Activated naive CD4-positive, alpha-beta T cell treated with anti-CD3 and anti-CD28 coated beads, Interleukin-2, amount 50 U/mL, for 16 hours (primary cell): ENCODE measurements around the gene MEGF11.

ENCODE experiments used
- DNase-seq: peaks from one replicate; pipeline ENCODE4 v3.0.0-alpha.2; 2020

The MEGF11 gene

DNA sequence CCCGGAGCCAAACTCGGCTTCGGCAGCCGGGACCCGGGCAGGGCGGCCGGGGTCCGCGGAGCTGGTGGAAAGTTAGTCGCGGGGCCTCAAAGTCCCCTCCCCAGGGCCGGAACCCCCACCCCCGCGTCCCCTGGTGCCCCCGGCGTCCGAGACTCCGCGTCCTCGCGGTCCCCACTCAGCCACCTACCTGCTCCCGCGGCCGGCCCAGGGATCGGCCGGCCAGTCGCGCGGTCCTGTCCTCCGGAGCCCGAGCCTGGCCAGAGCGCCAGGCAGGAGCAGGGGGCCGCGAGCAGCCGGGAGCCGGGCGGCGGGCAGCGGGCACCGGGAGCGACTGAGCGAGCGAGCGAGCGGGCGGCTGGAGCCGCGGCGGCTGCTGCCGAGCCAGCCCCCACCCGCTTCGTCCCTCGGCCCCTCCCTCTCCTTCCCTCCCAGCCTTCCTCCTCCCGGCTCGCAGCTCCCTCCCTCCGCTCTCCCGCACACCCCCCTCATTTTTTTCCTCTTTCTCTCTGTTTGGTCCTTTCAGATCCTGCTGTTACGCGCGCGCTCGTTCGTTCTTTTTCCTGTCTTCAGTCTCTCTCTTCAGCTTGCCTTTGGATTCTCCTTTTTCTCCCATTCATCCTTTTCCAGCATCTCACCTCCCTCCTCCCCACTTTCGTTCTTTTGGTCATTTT, at the start of gene MEGF11:
MEGF11 (minus strand) TSS at position 333 of the 671 bp plus-strand sequence. CDS start 125,347 bp downstream, outside the sequence.
- no peak for DNase-seq

DNA sequence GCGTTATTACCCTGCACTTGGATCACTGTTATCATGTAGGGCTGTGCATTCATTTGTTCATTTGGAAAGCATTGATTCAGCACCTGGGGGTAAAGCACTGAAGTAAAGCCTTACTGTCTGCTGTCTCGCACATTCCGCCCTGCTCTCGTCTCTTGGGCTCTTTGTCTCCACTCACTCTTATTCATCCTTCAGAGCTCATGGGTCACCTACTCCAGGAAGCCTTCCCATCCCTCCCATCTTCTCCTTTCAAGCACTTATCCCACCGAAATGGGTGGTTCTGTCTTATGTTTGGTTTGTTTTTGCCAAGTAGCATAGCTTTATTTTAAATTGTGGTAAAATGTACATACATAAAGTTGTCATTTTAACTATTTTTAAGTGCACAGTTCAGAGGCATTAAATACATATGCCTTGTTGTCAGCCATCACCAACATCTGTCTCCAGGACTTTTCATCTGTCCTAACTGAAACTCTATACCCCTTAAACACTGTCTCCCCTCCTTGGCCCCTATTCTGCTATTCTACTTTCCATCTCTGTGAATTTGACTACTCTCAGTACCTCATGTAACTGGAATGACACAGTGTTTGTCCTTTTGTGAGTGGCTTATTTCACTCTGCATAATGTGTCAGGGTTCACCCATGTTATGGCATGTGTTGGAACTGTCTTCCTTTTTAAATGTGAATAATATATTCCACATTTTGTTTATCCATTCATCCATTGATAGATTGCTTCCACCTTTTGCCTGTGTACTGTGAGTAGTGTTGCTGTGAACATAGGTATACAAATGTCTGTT, 49.1 kb upstream of the MEGF11 start:
- DNase-seq: no peak

DNA sequence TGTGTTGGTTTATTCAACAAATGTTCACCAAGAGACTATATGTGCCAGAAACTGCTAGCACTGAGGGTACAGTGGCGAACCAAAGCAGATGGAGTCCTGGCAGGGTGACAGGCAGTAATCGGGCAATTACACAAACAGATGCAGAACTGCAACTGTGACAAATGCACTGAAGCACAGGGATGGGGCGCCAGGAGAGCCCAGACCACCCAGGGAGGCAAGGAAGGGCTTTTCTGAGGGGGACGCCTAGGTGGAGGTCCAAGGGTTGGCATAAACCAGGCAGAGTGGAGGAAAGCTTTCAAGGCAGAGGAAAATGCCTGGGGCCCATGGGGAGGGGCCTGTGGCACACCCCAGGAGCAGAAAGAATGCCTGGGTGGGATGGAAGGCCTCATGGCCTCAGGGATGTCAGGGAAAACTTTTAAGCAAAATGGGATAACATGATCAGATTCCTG, 45.3 kb upstream of the MEGF11 start:
- DNase-seq: no peak

DNA sequence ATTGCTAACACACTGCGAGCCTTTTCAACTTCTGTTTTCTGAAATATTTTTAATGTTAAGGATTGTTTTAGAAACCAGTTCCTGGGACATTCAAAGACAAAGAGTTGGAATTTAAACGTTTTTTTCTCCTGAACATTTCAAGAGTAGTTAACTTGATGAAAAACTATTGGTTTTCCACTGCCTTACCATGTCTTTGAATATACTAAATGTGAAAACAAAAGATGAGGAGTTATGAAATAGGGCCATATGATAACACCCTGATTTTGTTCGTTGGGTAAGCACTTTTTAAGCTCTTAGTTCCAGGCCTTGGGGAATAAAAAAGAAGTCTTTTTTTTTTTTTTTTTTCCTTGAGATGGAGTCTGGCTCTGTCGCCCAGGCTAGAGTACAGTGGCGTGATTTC, 42.6 kb upstream of the MEGF11 start:
- DNase-seq: no peak

DNA sequence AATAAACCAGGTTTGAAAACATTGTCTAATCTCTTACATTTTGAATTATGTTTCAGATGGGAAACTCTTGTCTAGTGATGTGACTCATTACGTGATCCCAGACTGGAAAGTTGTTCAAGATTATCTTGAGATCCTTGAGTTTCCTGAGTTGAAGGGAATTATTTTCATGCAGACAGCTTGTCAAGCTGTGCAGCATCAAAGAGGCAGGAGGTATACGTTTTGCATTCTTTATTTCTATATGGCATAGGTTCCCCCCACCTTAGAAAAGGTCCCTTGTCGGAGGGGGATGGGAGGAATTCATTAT, 41.3 kb upstream of the MEGF11 start:
- DNase-seq: no peak

DNA sequence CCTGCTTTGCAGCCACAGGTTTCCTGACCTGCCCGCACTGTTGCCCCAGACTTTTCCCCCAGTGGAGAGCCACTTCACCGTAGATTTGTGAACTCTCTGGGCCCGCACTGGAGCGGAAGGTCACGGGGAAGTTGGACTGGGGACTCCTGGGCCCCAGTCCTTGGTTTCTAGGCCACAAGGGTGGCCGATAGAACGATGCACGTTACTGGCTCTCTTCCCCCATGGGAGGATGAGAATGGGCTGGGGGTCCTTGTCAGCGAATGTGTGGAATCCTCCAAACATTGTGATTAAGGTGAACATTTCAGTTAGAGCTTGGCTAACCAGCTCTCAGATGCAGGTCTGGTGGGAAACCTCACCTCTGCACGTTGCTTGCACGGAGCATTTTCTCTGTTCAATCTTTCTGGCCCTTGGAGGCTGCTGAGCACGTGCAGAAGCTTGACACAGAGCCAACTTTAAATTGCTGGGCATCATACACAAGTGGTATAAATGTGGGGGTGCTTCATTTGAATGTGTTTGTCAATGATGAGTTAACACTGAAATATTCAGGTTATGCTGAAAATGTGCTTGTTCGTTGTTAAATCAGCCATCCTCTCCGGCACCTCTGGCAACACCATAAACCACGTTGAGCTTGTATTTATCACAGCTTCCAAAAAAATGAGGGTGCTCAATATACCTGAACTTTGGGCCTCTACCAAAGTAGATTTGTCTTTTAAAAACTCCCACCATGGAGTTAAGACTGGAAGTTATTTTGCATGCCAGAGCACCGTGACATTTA, 40.8 kb upstream of the MEGF11 start:
- DNase-seq: no peak

DNA sequence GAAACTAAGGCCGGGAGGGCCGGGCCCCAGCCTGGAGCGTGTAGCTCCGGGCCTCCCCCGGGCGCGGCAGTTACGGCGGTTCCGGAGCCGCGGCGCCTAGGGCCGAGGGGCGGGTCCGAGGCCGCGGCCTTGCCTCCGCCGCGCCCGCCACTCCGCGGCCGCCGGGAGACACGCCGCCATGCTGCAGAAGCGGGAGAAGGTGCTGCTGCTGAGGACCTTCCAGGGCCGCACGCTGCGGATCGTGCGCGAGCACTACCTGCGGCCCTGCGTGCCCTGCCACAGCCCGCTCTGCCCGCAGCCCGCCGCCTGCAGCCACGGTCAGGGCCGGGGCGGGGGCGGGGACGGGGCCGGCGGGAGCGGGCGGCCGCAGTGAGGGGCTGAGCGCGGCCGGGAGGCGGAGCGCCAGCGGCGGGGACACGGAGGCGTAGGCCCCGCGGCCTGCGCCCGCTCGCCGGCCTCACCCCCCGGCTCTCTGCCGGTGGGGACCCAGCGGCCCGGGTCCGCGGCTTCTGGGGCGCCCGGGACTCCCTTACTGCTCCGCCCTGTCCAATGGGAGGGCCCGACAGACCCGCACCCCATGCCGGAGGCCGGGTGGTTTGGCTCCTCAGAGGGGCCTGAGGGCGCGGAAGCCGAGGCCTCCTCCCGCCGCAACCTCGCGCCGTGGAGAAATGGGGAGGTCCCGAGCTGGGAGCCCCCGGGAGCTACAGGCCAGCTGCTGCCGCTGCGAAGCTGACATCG, 40.0 kb upstream of the MEGF11 start, which contains the start of gene DIS3L:
DIS3L (plus strand) TSS at position 150 of the 738 bp plus-strand sequence; CDS start at position 179, 29 bp downstream.
- peak; percentile 69 for DNase-seq

DNA sequence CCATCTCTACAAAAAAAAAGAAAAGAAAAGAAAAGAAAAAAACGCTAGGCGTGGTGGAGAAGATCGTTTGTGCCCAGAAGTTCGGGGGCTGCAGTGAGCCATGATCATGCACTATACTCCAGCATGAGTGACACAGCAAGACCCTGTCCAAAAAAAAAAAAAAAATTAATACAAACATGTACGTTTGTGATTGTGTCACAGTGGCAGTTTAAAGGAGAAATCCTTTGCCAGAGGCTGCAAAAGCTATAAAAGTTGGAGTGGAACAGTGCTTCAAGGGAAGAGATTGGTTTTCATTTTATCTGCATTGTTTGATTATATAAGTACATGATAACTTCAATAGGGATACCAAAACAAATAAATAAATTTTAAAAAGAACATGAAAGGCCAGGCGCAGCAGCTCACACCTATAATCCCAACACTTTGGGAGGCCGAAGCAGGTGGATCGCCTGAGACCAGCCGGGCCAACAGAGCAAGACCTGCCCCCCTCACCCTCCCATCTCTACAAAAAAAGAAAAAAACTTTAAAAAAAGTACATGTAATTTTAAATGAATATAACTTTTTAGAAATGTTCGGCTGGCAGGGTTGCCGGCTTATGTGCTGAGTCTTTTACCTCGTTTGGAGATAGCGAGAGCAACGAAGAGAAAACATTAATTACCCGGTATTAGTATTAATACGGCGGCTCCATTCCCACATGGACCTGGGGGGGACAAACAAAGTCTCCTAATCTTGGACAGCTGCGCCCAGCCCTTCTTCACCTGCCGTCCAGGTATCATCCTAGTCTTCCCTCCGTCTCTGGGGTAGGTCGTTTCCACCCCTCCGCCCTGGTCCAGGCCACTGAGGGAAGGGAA, 39.2 kb upstream of the MEGF11 start:
- no peak for DNase-seq

DNA sequence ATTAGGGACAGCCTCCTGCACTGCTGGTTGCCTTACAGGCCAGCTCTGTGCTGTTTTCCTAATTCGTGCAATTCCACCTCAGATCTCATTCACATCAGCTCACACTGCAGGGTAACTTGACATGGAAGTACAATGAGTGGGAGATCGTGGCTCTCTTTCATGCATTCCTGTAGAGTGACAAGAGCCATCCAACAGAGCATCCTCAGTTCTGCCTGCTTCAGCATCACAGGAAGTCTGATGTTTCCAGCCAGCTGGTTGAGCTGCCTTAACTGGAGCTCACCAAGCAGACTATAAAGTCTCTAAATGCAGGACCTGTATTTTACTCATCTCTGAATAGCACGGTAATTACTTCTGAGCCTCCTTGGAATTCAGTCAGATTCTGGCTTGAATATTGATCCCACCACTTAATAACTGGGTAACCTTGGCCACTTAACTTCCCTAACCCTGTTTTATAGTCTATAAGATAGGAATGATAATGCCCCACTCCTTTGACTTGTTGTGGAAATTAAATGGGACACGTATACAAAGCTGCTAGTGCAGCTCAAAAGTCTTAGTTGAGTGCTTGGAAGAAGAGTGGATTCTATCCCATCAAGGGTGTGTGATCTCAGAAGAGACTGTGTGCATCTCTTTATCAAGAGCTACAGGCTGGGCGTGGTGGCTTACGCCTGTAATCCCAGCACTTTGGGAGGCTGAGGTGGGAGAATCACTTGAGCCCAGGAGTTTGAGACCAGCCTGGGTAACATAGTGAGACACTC, 38.4 kb upstream of the MEGF11 start:
- no peak for DNase-seq

DNA sequence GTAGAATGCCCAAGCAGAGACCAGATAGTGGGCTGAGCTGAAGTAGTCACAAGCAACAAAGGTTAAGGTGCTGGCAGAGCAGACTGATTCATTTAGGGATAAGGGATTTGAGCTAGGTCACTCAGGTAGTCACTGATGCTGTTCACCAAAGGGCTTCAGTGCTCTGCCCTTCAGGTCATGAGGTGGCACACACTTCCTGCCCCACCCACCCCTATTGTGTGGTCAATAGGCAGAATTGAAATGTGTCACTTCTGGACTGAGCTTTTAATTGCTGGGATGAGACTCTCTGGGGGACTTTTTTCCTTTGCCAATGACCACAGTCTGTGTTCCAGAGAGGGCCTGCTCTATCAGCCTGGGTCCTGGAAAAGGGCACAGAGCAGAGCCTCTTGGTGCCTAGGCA, 37.0 kb upstream of the MEGF11 start:
- no peak for DNase-seq

DNA sequence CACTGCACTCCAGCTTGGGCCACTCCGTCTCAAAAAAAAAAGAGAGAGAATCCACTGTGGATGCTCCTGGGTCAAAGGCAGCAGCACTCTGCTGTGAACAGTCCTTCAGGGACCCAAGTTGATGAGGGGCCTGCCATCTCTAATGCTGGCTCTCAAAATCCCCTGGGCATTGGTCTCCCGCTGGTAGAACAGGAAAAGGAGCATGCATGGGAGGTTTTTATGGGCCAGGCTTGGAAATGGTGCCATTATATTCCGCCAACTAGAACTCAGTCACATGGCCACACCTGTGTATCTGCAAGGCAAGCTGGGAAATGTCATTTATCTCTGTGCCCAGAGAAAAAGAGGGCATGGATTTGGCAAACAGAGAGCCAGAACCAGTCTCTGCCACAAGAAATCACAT, 36.5 kb upstream of the MEGF11 start:
- no peak for DNase-seq

DNA sequence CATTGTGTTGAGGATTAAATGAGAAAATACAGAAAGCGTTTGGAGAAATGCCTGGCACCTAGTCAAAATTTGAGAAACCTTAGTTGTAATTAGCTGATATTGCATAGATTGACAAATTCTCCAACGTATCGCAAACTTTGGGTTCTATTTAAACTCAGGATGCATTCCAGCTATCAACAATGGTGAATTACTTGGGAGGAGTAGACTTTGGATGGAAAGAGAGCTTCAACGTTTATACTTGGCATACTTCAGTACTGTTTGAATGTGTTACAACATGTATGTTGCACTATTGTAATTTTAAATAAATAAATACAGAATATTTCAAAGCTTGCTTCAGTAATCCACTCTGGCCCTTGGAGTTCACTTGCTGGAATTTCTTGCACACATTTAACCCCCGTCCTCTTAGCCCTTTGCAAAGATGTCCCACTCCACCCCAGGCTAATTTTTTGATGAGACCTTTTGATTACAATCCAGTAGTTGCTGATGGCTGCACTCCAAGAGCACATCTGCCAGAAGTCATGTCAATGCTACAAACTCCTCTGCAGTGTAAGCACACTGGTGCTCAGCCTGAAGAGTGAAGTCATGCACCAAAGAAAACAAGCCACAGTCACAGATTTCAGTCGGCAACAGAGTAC, 35.1 kb upstream of the MEGF11 start:
- no peak for DNase-seq

DNA sequence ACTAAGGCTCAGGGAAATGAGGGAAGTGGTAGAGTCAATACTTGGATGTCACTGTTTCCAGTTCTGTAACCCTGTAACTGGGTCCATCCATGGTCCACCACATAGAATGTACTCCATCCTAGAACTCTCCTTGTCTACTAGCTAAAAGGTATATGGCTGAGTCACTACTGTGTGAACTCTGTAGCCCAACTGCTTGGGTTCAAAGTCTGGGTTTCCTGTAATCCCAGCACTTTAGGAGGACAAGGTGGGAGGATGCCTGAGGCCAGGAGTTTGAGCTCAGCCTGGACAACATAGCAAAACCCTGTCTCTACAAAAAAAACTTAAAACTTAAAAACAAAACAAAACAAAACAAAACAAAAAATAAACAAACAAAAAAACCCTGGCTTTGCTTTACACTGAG, 34.5 kb upstream of the MEGF11 start:
- no peak for DNase-seq

DNA sequence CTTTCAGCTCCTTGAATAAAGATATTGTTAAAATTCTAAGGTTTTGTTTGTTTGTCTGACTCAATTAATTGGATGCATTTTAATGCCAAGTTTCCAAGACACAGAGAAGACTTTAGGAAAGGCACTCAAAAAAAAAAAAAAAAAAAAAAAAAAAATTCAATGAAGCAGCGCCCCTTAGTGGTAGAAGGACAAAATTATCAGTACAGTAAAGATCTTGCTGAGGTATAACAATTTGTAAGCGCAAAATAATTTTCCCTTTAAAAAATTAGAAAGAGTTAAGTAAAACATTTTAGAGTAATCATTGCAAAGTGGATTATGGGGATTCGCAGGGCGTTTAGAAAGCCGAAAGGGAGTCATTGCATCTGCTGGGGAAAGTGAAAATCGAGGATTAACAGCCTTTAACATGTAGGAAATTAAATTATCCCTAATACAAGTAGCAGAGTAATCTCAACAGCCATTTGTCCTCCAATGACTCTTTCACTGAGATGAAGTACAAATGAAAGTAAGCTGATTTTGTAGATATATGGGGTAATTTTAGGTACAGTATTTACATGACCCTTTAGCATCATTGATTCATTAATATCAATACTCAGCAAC, 34.0 kb upstream of the MEGF11 start:
- DNase-seq: no peak

DNA sequence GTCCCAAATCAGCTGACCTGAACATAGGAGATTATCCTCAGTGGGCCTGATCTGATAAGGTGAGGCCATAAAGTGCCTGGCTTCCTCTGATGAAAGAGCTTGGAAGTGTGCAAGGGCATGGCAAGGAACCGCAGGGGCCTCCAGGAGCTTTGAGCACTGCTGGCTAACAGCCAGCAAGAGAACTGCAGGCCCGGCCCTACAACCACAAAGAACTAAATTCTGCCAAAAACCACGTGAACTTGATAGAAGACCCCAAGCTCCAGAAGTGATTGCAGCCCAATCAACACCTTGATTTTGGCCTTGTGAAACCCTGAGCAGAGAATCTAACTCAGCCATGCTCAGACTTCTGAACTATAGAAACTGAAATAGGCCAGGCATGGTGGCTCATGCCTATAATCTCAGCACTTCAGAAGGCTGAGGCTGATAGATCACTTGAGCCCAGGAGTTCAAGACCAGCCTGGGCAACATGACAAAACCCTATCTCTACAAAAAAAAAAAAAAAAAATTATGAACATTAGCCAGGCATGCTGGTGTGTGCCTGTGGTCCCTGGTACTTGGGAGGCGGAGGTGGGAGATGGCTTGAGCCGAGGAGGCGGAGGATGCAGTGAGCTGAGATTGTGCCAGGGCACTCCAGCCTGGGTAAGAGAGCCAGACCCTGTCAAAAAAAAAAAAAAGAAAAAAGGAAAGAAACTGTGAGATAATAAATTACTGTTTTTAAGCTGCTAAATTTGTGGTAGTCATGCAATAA, 32.2 kb upstream of the MEGF11 start:
- DNase-seq: no peak

DNA sequence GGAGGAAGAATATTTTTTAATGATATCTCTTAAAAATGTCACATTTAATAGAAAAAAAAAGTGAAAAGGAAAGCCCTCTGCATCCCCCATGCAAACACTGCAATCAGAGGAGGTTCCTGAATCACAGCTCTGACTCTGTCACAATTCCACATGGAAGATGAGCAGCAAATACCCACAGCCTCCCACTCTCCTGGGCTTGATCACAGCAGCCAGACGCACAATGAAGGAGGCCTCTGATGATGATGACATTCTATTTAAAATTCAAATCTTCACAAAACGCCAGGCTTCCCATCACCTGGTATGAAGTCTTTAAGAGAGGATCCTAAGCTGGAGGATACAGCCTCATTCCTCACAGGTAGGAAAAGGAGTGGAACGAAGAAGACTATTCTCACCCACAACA, 30.7 kb upstream of the MEGF11 start:
- DNase-seq: no peak

DNA sequence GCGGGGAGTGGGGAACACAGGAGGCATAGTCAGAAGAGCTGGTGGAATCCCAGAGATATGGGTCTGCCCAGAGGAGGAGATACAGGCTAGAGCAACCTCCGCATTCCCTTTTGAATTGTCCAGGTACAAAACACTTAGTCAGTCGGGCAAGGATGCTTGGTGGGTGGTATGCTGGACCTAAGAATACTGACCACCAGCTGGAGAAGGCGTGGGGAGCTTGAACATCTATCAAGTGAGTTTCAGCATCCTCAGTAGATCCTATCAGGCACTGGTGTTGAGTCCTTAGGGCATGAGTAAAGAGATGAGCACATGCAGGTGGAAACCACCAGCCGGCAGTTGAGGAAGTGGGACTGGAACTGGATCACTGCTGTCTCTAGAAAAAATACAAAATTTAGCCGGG, 25.1 kb upstream of the MEGF11 start:
- DNase-seq: no peak

DNA sequence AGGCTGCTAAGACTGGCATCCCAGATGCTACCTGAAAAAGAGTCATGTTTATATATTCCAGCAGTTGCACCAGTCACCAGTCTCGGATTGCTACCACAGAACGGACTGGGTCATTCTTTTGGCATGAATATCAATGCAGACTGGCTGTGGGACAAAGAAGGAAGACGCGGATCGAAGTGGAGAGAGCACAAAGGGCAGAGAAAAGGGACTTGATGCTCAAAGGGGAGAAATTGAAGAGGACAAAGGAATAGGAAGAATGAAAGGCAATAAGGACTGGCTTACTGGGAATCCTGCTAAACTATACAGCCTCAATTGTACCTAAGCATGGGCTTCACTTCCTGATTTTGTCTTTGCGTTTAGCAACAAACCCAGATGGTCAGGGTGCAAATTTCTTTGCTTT, 24.5 kb upstream of the MEGF11 start:
- DNase-seq: no peak

DNA sequence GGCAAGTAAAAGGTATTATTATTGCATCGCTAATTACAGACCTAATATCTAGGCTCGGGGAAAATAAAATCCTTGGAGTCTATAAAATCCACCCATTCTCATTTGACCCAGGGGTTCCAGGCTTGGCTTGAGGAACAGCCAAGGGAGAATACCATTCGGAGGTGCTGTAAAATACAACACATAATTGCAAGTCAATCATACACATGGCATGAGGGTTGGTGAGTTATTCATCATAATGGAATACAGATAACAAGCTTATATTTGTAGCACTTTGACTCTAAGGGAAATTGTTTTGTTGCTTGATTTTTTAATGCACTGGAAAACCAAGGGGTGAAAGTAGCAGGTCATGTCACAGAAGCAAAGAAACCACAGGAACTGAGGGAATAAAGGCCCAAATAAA, 23.0 kb upstream of the MEGF11 start:
- no peak for DNase-seq

DNA sequence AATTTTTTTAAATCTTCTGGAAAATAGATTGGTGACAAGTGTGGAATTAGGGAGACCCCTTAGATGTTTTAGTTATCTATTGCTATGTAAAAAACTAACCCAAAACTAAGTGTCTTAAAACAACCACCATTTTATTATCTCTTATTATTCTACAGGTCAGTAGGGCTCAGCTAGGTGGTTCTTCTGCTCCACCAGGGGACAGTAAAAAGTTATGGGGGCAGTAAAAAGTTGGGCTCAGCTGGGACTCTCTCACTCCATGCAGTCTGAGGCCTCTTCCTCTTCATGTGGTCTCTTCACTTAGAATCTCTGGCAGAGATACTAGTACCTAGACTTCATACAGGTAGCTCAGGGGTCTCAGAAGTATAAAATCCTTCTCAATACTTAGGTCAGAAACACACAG, 21.8 kb upstream of the MEGF11 start:
- no peak for DNase-seq
